Daoy (cell line): ENCODE measurements around the gene PLOD3. TPM values are rescaled to one million over a fixed set of nuclear protein-coding genes. Genes with fewer than 3 reads are reported as not detected.
A peak's percentile ranks its signal among the peaks of the same experiment; 100 is the strongest.

Source experiments
- DNase-seq: peaks from one replicate; pipeline ENCODE4 v3.0.0-alpha.2; 2015; ENCODE audit warnings: low read depth
- total RNA-seq: library from RNA; depleted of rRNA; stranded (reverse); fragments of >200 nt; shearing (Covaris generic); gene quantifications from 2 replicates; pipeline ENCODE4 v1.2.3, GENCODE V29; 2014

Gene PLOD3
- total RNA-seq, 1 experiment from 2014 or later = 107 TPM

GRCh38 chr7:101179713-101180112 is 37.7 kb downstream of the PLOD3 start:
- DNase-seq = no peak

- DNase-seq = peak; percentile 55
These were observed 38.3 kb downstream of the PLOD3 start for GRCh38 chr7:101179117-101179516.

- DNase-seq = no peak
These were observed 39.7 kb downstream of the PLOD3 start for GRCh38 chr7:101177644-101178043.

GRCh38 chr7:101175664-101176063 is 41.7 kb downstream of the PLOD3 start:
- DNase-seq = no peak

GRCh38 chr7:101174322-101174854 is 43.0 kb downstream of the PLOD3 start:
- DNase-seq = peak; percentile 38

GRCh38 chr7:101173752-101174244 is 43.6 kb downstream of the PLOD3 start:
- peak; percentile 91 for DNase-seq

GRCh38 chr7:101172854-101173751 is 44.3 kb downstream of the PLOD3 start:
- peak; percentile 100 for DNase-seq

GRCh38 chr7:101172005-101172853 is 45.2 kb downstream of the PLOD3 start:
- DNase-seq = peak; percentile 47

- DNase-seq = no peak
These were observed 45.9 kb downstream of the PLOD3 start for GRCh38 chr7:101171442-101171837.

- no peak for DNase-seq
These were observed 46.6 kb downstream of the PLOD3 start for GRCh38 chr7:101170617-101171441.

GRCh38 chr7:101169838-101170551 is 47.4 kb downstream of the PLOD3 start:
- DNase-seq = peak; percentile 86

GRCh38 chr7:101169110-101169837 is 48.1 kb downstream of the PLOD3 start:
- DNase-seq = peak; percentile 49

- DNase-seq = peak; percentile 60
These were observed 48.9 kb downstream of the PLOD3 start for GRCh38 chr7:101168412-101169049.

GRCh38 chr7:101167645-101168411 is 49.6 kb downstream of the PLOD3 start:
- peak; percentile 47 for DNase-seq

GRCh38 chr7:101166909-101167644 is 50.3 kb downstream of the PLOD3 start:
- DNase-seq = peak; percentile 90

GRCh38 chr7:101166648-101166908 is 50.8 kb downstream of the PLOD3 start:
- no peak for DNase-seq

GRCh38 chr7:101165958-101166647 is 51.3 kb downstream of the PLOD3 start:
- DNase-seq = no peak
